DOHH2 (cell line): ENCODE measurements around the gene TMSB15C.

Experiments
- CTCF ChIP-seq: fragments of 200-600 bp; sonication (generic); IDR thresholded peaks from one replicate; pipeline ENCODE4 v1.5.1; 2014; ENCODE audit warnings: antibody characterized with exemption, mild to moderate bottlenecking, low read depth, low read length; ENCODE audit not compliant: poor library complexity, severe bottlenecking
- EZH2phosphoT487 ChIP-seq: fragments of 200-600 bp; sonication (generic); IDR thresholded peaks from 2 replicates; pipeline ENCODE4 v1.6.1; 2017; ENCODE audit warnings: borderline replicate concordance, mild to moderate bottlenecking, antibody characterized with exemption, low read length, moderate library complexity, mixed read lengths

GRCh38 chrX:104084534-104085277 lies 8.7 kb upstream of the TMSB15C start:
- TF ChIP-seq CTCF (no peak), EZH2phosphoT487 (no peak)
